Stimulated activated CD4-positive, alpha-beta T cell treated with anti-CD3 and anti-CD28 coated beads, Interleukin-15, amount 100 ng/mL, for 24 hours (primary cell): ENCODE data around the gene DDR2.
"Not testable (repeated sequence)": the region's sequence is repeated elsewhere in the genome, so short reads cannot be mapped to it uniquely, and the experiment has no call there.

Experiments used
- DNase-seq: peaks from one replicate; pipeline ENCODE4 v3.0.0-alpha.2; 2020

The DDR2 gene

DNA sequence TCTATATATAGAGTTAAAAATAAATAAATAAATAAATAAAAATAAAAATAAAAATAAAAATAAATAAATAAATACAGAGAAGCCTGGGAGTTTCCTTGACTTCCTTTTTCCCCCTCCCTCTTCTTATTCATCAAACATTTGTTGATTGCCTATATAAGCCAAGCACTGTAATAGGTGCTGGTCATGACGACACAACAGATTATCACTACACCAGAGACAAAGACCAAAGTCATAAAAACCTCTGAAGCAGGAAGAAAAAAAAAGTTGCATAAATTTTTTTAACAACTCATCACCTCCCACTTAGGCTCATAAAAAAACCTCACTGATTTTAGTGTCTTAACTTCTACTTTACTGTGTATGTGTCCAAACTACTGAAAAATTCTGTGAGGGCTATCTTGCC lies 95.2 kb downstream of the DDR2 start:
- not testable (repeated sequence) for DNase-seq

DNA sequence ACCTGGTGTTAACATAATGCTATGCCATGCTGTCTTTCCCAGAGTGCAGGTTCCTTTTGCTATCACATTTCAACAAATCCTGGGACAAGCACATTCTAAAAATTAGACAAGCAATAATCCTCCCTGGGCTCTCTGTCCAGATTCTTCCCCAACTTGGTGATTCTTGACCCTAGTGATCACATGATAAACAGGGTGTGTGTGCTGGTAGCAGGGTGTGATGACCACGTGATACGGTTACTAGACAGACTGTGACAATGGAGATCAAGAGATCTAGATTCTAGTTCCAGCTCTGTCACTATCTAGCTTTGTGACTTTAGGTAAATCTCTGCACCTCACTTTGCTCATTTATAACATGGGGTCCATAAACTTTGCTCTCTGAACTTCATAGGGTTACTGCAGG lies 96.3 kb downstream of the DDR2 start:
- DNase-seq, result no peak

DNA sequence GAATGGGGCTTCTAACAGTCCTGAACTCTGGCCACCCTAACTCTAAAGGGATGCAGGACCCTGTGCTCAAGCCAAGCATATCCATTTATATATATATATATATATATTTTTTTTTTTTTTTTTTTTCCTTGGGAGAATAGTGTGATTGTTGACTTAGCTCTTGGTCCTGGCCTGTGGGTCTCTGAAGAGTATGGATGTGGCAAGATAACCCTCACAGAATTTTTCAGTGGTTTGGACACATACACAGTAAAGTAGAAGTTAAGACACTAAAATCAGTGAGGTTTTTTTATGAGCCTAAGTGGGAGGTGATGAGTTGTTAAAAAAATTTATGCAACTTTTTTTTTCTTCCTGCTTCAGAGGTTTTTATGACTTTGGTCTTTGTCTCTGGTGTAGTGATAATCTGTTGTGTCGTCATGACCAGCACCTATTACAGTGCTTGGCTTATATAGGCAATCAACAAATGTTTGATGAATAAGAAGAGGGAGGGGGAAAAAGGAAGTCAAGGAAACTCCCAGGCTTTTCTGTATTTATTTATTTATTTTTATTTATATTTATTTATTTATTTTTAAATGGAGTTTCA lies 97.0 kb downstream of the DDR2 start:
- DNase-seq, result not testable (repeated sequence)

DNA sequence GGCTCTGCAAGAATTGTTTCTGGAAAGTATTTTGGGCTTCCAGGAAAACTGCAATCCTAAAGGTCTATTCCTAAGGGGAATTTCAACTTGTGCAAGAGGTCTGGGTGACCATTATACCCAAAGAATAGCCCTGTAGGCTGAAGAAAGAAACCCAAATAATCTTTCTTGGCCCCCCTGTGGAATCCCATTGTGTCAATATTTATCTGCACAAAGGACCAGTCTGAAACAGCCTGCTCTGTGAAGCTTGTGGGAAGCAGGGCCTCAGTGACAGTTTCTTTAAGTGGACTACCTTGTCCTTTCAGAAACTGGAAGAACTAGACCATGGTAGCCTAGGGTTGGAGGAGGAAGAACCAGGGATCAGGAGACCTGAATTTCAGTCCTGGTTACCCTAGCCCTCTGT lies 99.8 kb downstream of the DDR2 start:
- DNase-seq, result no peak

DNA sequence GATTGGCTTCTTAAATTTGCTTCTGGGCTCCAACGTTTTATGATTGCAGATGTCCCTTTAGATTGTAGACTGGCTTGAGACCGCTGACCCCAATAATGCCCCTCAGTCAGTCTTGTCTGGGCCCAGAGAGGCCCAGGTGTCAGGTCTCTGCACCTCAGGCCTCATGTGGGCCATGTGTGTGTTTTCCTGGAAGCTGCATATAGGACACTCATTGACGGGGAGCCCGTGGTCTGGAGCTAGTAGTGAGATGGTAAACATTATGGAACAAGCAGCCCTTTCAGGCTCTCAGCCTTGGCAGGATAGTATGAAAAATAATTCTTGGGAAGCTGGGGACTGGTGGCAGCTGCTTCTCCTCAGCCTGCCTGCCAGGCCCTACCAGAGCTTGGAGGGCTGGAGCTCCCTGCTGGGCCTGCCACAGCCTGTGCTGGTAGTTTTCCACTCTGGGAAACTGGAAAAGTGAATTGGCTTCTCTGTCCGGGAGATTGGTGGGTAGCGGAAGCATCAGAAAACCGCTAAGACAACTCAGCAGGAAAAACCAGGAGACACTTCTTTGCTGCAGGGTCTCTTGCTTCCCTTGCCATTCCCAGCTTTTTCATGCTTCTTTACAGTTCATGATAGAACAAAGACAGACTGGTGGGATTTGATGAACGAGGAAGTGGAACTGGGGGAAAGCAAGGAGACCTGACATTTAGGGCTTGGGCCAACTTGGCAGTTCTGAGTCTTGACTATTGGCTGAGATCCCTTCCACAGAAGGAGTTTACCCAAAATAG lies 100.5 kb downstream of the DDR2 start:
- no peak for DNase-seq

DNA sequence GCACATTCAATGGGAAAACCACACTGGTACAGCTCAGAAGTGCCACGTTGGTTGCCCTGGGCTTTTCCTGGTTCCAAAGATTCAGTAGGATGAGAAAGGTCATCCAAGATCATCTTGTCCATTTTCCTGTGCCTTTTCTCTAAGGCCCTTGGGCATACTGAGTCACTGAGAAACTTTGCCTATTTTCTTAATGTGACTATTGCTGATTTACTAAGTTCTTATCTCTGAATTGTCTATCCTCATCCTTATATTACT lies 101.0 kb downstream of the DDR2 start:
- DNase-seq, result no peak

DNA sequence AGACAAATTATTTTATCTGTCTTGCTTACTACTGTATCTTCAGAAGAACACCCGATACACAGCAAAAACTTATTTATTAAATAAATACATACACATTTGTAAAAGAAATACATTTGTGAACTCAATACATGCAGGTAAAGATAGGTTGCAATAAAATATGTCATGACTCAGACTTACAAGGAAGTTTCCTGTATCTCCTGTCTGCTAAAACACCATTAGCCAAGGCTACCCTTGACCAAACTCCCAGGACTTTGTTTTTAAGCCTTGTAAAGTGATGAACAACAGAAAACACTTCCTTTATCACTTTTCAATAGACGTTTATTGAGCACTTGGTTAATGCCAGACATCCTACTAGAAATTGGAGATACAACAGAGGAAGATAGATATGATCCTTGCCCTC lies 101.8 kb downstream of the DDR2 start:
- DNase-seq, result no peak

DNA sequence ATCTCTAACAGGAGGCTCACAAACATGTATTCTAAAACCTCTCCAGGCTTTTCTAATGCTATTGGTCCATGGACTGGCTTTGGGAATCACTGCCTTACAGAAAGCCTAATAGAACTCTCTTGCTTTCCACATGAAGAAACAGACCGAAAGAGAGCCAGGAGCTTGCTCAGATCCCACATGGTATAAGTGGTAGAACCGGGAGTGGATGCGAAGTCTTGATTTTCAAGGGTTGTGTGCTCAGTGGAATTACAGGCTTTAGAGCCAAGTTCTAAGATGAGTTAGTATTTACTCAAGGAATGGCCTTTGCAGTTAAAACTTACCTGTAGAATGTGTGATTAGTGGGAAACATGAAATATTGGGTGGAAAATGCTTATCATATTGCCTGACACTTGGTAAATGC lies 103.9 kb downstream of the DDR2 start:
- no peak for DNase-seq

DNA sequence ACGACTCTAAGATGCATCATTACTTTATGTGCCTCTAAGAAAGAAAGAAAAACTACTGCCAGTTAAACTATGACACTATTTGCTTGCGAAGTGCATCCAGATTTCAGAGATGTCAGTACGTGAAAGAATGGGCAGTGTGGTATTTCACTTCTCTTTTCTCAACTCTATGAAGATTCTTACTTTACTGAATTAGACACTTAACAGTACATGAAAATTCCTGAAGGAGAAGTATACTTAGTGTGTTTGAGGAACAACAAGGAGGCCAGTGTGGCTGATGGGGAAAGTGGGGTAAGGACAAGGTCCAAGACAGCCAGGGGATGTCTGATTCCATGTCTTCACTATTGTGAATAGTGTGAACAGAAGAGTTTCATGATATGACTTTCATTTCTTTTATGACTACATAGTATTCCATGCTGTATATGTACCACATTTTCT lies 104.4 kb downstream of the DDR2 start:
- DNase-seq, result no peak

DNA sequence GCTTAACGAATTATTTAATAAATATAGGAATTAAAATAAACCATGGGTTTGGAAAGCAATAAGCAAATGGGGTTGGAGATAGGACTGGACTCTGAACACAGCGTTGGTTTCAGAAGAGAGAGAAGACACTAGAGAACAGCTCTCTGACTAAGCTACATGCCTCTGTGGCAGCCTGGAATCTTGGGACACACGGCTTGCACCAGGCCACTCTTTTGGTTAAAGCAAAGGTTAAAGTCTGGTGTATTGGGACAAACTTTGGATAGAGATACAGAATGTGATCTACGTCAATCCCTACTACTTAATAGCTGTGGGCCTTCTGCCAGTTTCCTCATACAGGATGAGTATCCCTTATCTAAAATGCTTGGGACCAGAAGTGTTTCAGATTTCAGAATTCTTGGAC lies 108.5 kb downstream of the DDR2 start:
- DNase-seq, result no peak

DNA sequence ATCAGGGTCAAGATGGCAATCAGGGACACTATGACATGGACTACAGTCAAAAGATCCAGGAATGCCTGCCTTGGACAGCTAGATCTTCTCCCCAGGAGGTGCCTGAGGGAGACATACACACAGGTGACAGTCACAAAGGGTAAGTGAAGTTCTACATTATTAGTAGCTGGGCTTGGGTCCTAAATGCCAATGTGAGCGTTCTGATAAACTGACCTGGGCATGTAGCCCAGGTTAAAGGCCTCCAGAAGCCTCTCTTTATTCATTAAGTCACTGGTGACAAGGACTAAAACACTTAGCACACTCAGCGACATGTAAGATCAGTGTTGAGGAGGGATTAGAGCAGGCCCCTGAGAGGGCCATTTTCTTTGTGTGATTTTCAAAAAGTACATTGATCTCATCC lies 109.3 kb downstream of the DDR2 start:
- DNase-seq, result no peak

DNA sequence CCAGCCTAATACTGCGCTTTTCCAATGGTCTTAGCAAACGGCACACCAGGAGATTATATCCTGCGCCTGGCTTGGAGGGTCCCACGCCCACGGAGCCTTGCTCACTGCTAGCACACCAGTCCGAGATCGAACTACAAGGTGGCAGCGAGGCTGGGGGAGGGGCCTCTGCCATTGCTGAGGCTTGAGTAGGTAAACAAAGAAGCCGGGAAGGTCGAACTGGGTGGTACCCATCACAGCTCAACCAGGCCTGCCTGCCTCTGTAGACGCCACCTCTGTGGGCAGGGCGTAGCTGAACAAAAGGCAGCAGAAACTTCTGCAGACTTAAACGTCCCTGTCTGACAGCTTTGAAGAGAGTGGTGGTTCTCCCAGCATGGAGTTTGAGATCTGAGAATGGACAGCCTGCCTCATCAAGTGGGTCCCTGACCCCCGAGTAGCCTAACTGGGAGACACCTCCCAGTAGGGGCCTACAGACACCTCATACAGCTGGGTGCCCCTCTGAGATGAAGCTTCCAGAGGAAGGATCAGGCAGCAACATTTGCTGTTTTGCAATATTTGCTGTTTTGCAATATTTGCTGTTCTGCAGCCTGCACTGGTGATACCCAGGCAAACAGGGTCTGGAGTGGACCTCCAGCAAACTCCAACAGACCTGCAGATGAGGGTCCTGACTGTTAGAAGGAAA lies 114.1 kb downstream of the DDR2 start:
- DNase-seq, result not testable (repeated sequence)

DNA sequence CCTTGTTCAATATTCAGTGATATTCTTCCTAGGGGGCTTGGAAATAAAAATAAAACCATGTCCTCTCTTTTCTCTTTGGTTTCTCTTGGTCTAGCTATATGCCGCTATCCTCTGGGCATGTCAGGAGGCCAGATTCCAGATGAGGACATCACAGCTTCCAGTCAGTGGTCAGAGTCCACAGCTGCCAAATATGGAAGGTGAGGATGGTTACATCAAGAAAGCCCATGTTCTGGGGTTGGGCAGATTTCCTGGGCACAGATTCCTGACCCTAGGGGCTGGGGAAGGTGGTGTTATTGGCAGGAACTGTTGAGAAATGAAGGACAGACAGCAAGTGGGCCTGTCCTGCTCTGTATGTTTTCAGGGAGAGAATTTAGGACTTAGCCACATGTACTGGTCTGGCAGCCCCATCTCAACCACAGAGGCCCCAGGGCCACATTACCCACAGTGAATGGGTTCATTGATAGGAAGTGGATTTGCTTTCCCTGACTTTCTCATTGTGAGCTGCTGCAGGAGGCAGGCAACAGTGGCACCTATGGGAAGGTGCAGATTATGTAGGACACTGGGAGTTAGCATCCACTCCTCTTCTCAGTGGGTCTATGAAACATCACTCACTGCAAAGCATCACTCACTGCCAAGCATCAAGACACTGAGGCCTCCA lies 120.9 kb downstream of the DDR2 start:
- no peak for DNase-seq

DNA sequence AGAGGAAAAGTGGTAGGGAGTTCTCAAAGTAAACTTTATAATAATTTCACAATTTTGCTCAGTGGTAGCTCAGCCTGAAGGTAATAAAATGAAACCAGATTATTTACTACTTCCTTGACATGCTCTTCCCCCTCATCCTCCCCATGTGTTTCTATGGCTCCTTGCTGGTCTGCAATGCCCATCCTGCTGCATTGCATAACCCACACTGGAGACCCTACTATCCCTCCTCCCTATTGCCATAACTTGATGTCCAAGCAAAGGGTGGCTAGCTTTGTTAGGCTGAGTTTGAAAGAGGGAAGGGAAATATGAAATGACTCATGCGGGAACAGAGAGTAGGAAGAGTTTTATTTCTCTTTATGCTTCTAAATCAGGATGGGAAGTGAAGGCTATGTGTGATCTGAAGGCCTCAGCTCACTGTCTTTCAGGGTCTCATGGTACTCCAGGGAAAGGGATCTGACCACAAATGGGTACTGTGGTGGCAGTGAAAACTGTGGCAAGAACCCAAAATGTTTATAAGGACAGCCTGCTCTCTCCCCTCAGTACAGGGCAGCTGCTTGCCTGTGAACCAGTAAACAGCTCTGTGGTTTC lies 121.8 kb downstream of the DDR2 start:
- no peak for DNase-seq

DNA sequence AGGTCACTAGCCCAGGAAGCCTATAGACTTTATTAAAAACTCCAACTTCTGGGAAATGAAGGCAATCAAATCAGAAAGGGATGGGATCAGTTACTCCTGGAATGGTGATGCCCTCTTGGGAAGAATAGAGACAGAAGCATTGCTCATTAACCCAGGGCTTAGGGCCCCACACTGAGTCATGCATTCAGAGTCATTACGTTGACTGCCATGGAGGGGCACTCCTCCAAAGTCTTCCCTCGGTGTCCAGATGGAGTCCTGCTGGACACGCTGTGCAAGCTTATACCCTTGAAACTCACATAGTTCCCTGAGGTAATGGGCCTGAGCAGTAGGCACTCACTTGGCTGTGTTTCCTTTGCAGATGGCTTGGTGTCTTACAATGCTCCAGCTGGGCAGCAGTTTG lies 123.0 kb downstream of the DDR2 start:
- DNase-seq, result no peak

DNA sequence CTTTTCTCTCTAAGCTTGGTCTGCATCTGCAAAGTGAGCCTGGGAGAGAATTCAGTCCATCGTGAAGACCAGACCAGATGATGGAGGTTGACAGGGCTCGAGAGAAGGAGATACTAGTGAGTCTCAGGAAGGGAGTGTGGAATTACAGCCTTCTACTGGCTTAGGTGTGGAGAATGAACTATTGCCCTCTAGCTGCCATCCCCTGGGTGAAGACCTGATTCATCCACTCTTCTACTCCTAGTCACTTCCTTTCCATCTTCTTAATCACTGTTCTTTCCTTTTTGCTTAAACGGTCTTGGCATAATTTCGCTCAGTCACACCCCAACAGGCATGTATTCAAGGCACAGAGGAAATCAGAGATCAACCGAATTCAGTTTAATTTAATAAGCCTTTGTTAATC lies 124.3 kb downstream of the DDR2 start:
- DNase-seq, result no peak

DNA sequence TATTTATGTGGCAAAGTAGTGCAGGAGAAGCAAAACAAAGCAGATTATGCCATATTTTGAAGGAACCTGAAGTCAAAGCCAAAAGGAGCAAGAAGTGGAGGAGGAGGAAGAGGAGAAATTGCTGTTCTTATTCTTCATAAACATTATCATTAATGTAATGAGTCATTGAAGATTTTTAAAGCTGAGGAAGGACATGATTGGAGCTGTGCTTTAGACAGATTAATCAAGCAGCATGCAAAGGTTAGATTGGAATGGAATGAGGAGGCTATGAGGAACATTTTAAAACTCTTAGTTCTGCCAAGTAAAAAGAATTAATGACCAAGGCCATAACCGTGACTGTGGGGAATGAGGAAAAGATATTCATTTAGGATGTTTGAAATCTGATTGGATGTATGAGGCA lies 125.2 kb downstream of the DDR2 start:
- no peak for DNase-seq

DNA sequence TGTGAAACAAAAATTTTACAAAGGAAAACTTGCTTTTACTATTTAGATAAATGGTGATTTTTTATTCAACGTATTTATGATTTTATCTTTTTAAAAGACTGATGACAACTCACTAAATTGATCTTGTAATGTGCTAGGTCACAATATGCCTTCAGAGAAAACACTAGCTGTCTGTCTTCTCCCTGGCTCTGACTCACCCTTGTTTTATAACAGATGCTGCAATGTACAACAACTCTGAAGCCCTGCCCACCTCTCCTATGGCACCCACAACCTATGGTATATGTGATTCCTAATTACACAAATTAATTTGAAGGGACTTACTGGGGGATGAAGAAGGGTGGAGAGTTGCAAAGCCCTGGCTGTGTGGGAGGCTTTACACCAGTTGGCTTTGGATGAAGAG lies 133.5 kb downstream of the DDR2 start:
- DNase-seq, result no peak

DNA sequence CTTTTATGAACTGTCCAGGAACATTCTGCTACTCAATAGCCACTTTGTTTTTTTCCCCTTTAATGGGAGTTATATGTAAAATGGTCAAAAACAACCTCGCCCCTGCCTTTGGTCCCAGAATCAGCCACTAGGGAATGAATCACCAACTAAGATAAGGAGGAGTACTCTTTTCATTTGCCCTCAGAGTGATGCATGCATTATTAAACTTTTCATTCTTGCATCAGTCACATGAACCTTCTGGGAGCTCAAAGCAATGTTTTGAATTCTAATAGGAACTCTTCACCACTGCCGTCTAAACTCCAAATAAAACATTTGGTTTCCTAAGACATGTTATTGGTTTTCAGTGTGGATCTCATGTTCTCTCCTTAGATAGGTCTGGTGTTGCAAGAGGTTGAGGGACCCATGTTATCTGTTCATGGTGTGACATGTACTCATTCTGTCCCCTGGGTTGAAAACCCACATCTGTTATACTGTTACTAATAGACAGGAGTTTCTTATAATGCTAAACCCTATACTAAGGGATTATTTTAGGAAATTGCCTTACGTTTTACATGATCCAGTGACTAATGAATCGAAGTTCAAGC lies 140.4 kb downstream of the DDR2 start:
- no peak for DNase-seq

DNA sequence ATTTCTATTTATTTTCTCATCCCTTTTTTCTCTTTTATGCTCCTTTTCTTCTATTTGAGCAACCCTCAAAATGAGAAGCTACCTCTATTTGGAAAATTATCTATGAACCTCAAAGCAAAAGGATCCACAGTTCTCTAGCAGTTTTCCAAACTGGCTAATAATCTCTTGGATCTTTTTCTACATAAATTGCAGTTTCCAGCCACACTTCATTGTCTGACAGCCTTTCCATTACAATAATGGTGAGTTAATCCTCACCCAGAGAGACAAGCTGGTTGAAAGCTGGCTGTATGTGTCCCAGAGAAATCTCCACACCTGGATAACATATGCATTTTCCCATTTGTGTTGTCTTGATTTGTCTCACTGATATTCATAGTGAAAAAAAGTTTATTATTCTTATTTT lies 141.7 kb downstream of the DDR2 start:
- no peak for DNase-seq

DNA sequence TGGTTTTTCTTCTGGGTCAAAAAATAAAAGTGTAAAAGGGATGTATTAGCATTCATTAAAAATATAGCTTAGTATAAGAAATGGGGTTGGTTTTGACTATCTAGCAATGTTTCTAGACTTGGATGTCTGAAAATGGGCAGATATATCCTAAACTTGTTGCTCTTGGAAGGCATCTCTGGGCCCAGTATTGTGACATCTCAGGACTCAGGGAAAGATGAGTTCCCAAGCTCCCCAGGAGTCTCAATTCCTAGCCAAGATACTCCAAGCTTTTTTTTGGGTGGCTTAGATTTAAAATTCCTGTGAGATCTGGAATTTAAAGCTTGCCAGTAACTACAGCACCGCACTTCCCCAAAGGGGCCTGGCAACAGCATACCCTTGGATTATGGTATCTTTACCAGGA lies 146.8 kb downstream of the DDR2 start:
- no peak for DNase-seq

DNA sequence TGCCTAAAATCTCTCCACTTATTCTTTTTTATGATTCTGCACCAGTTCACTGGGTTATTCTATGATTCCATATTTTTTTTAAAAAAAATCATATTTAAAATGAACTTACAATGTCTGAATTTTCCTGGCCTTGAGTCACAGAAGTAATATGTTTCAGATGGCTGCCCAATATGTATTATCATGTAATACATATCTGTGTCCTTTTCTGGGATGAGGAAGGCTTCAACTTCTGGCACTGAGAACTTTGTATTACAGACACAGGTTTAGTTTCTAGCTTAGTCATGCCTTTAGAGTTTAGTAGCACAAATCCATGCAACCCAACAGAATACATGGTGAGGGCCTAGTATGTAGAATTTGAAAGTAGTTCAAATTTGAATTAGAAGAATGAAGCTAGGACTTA lies 150.4 kb downstream of the DDR2 start:
- no peak for DNase-seq

DNA sequence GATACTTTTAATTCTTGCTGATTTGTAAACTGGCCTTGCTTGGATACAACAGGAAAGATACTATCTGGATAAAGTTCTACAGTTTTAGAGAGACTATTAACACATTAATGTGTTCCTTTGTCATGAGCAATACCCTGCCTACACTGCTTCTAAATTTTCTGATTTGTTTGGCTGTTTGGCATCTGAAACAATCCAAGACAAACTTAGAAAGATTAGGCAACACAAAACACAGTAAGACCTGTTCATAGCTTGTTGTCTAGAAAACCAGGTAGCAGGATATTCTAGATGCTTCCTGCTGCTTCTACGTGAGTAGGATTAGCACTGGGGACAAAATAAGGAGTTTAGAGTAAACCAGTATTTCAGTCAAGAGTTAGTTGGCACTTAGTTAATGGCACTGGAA lies 152.7 kb downstream of the DDR2 start:
- not testable (repeated sequence) for DNase-seq
